Ammon's horn (tissue), 1 donor: Measurements from ENCODE around the gene ENPP3.
A peak's percentile ranks its signal among the peaks of the same experiment; 100 is the strongest.
"Not testable (repeated sequence)": the region's sequence is repeated elsewhere in the genome, so short reads cannot be mapped to it uniquely, and the experiment has no call there.

Source experiments
- DNase-seq: peaks from one replicate; pipeline ENCODE4 v3.0.0-alpha.2; 2016; ENCODE audit warnings: low spot score

Gene ENPP3

DNA sequence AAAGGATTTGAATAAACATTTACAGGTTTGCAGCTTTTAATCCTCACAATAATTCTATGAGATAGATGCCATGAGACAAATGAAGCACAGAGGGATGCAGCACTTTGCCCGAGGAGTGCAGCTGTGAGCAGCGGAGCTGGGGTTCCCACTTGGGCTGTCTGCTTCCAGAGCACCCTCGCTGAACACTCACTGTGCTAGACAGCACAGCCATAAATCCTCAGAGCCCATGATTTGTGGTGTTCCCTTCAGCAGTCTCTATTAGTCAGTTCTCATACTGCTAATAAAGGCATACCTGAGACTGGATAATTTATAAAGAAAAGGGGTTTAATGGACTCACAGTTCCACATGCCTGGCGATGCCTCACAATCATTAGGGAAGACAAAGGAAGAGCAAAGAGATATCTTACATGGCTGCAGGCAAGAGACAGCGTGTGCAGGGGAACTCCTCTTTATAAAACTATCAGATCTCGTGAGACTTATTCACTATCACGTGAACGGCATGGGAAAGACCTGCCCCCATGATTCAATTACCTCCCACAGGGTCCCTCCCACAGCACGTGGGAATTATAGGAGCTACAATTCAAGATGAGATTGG is 99.0 kb downstream of the ENPP3 start:
- DNase-seq: no peak

DNA sequence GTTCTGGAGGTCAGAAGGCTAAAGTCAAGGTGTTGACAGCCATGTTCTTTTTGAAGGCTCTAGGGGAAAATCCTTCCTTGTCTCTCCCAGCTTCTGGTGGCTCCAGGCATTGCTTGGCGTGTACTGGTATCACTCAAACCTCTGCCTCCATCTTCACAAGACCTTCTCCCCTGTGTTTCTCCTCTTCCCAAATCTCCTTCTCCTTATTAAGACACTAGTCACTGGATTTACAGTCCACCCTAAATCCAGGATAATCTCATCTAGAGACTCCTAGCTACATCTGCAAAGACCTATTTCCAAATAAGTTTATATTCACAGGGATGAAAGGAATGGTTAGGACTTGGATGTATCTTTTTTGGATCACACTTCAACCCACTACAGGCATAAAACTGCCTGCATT is 99.7 kb downstream of the ENPP3 start:
- no peak for DNase-seq

DNA sequence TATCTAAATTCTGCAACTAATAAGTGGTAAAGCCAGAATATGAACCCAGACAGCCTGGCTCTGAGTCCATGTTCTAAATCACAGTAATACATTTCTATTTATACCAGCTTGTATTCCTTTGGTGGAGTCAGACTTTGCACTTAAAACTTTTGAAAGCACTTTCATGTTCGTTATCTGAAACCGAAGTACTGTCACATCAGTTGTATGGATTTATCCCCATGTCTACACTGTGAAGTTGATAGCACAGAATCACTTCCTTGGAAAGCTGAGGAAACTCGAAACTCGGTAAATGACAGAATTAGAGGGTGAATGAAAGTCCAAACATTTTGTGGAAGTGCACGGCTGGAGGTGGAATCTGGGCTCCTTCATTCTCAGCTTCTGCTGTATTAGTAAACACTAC is 102.0 kb downstream of the ENPP3 start:
- DNase-seq: no peak

DNA sequence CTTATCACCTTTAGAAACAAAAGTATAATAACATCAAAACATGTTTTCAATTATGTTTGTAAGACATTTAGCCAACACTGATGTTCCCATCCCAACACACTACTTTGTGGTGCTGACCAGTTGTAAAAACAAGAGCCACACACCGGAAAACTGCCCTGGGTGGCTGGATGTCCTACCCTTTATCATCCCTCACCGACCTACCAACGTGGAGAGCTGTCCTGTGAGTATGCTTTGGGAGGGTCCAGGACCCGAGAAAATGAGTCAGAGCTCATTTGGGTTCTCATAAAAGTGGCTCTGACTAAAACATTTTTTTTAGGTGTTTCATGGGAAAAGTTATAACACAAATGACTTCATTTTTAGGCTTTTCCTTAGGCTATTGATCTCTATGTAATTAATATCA is 103.1 kb downstream of the ENPP3 start:
- DNase-seq: no peak

DNA sequence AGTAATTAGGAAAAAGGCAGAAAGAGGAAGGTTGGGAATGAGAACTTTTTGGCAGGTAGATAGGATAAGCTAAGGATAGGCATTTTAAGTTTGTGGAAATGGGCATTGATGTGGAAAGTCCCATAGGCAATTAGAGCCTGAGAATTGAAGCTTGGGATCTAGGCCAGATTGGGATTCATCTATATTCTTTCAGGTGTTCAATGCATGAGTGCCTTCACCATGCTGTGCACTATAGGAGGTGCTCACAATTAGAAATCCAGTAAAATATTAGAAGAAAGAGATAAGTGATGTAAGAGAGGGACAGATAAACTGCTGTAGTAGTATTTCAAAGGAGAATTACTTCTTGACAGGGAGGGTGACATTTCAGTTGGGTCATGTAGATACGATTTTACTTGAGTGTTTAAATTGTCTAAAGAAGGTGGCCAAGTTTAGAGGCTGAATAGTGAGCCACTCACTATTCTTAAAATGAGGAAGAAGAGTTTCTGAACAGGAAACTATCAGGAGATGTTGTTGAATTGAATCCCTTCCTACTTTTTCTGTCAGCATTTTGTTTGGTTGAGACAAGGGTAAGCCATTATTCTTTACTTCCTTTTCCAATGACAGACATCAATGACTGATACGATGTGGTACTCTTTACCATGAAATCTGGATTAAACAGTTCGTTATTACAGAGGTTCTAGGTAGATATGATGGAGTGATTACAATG is 104.7 kb downstream of the ENPP3 start:
- peak; percentile 10 for DNase-seq

DNA sequence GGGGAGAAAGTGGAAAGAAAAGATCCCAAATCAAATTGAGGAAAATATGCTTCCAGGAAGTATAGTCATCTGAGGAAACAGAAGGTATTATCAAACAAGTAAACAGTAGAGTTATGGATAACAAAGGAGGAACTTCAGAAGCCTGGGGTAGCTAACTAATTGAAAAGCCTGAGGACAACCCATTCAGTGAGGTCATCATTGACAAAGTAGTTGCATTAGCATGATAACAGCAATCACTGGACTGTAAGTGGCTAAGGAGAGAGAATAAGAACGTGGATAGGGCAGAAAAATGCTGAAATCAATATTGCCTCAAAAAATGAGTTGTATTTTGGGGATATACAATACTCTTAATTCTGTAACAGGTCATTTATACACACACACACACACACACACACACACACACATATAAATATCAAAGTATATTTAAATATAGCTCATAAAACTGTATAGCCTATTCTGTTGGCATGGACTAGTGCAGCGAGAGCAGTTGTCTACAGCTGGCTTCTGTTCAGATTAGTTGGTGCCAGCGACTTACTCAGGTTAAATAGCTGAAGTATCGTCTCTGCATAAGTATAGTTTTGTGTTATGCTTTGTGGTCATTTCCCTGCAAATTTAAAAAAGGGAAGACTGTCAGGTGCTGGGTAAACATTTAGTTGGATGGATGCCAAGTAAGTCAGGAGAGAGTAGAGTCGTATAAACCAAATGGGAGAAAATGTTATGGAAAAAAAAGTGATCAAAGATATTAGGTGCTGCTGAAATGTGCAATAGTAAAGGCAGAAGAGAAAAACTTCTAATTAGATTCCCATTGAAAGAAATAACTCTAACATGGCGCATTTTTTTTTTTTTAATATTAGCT is 107.6 kb downstream of the ENPP3 start:
- no peak for DNase-seq

DNA sequence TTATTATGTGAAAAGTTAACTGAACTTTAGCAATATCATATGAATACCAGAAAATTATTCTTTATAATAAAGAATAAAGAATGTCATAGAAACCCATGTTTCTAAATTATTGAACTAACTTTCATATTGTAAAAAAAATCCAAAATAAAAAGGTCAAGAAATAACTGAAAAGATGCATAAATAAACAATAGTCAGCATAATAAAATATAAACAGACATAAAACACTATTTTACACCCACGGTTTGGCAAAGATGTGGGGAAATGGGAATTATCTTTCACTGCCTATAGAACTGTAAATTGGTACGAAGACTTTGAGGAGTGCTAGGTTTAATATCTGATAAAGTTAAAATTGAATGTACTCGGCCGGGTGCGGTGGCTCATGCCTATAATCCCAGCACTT is 108.4 kb downstream of the ENPP3 start:
- no peak for DNase-seq

DNA sequence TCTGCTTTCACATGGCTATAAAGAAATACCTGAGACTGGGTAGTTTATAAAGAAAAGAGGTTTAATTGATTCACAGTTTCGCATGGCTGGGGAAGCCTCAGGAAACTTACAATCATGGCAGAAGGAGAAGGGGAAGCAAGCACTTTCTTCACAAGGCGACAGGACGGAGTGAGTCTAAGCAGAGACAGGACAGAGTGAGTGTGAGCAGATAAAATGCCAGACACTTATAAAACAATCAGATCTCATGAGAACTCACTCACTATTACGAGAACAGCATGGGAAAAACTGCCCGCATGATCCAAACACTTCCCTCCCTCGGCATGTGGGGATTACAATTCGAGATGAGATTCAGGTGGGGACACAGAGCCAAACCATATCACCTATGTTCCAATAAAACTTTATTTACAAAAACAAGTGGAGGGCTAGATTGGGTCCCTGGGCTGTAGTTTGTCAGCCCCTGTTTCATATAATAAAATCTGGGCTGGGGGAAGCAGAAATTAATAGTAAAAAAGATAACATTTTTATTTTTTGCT is 110.8 kb downstream of the ENPP3 start:
- DNase-seq: no peak

DNA sequence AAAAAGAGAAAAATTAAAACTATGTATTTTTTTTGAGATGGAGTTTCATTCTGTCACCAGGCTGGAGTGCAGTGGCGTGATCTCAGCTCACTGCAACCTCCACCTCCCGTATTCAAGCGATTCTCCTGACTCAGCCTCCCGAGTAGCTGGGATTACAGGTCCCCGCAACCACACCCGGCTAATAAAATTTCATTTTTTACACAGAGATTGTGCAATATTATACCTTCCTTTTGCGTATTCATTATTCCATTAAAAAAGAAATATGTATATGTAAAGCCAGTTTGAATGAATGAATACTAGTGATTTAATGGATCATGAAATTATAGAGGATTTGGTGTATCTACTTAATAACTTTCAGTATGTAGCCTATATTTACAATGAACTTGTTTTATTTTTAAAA is 111.9 kb downstream of the ENPP3 start:
- DNase-seq: no peak

DNA sequence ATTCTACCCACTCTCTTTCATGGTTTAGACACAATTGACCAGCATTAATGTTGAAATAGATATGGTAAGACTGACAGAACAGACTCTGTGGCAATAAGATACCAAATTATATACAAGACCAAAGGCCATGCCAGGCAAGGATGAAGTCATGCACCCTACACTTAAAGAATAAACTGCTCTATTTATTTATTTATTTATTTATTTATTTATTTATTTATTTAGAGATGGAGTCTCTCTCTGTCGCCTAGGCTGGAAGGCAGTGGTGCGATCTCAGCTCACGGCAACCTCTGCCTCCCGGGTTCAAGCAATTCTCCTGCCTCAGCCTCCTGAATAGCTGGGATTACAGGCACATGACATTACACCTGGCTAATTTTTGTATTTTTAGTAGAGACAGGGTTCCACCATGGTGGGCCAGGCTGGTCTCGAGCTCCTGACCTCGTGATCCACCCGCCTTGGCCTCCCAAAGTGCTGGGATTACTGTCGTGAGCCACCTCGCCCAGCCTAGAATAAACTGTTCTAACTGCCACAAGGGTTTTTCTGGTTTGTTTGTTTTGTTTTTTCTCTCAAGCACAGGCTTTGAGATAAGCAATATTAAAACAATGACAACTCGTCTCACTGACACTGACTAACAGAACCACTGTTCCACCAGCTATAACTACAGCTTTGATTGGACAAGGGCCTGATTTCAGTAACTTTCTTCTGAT is 114.1 kb downstream of the ENPP3 start:
- DNase-seq: not testable (repeated sequence)

DNA sequence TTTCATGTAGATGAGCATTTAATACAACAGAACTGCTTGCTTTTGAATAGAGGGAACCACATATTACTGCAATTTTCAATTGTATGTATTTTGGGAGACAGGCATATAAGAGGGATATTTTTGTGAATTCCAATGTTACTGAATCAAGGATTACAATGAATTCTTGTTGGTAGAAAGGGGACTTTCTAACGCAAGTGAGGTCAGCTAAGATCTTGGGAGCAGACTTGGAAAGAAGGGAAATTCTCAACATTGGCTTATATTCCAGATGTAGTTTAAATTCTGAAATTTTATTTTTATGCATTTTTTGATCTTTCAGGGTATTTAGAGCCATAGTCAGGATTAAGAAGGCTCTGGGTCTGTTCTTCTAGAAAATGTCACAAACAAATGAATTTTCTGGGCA is 117.0 kb downstream of the ENPP3 start:
- no peak for DNase-seq

DNA sequence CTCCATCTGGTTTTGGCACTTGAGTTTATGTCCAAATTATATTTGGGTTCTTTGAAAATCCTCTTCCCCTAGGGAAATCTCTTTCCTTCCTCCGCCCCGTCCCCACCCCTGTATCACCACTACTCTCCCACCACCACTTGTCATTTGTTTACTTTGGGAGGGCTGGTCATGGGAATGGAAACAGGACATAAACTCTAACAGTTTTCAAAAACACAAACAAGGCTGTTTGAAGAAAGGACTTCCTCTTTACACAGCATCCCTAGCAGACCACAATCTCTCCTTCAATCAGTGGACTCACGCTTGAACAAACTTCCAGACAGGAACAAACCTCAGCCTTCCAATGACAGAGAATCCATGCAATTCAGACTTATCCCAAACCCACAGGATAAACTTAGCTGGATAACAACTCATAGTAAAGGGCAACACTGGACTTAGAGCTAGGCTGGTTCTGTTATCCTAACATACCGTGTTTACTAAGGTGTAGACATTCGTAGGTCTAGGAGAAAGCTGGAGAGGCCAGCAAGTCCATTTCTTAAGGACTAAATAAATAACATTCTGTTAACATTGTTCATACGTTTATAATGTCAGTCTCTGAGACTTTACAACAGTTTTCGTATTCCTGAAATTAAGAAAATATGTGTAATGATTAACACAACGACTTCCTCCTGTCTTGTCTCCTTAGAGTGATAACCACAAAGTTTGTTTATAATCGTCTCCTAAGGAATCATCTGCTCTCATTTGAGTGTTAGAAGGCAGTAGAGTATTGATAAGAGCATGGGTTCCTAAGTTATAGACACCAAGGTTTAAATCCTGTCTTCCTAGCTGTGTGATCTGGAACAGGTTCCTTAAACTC is 117.8 kb downstream of the ENPP3 start:
- no peak for DNase-seq

DNA sequence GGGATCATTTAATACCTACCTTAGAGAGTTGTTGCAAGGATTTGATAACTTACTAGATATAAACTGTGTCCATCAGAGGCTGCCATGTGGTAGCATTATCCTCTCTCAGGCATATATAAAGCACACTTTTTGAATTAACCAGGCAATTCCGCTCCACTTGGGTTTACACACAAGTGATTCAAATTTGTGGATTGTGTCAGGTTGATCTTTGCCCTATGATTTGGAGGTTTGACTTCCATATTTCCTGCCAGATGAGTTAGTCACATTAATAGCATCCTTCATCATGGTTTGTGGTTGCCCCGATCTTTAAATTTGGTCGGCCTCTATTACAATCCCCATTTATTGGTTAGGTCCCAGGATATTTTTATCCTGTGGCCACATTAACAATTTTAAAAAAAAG is 118.5 kb downstream of the ENPP3 start:
- no peak for DNase-seq

DNA sequence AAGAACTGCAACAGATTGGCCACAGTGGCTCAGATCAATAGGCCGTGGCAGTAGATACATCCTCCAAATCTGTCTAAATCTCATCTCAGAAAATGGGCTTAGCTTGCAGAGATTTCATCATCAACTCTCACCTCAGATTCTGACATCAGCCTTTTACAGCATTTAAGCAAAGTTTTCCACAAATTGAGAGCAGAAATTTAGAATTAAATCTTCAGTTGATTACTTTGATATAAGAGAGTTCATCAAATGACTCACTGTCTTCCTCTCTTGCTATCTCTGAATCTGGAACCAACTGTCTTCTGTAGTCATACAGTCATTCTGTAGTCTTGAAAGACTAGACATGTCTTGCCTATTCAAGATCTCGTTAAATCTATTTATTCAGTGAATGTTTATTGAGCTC is 118.9 kb downstream of the ENPP3 start:
- DNase-seq: no peak

DNA sequence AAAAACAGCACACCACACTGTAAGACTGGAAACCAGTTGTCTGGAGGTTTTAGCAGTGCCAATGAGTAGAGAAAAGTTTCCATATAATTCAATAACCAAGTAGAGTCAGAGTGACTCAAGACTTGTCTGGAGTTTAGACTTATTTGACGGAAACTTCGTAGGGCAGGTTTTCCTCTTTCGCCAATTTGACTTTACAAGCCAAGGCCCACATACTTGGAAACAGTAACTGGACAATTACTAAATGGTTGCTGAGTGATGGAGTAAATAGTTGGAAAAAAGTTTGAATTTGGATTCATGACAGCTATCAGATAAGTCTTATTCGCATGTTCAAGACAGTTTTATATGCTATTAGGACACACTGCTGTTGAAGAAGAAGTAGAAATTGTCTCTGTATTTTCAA is 121.8 kb downstream of the ENPP3 start:
- DNase-seq: no peak

DNA sequence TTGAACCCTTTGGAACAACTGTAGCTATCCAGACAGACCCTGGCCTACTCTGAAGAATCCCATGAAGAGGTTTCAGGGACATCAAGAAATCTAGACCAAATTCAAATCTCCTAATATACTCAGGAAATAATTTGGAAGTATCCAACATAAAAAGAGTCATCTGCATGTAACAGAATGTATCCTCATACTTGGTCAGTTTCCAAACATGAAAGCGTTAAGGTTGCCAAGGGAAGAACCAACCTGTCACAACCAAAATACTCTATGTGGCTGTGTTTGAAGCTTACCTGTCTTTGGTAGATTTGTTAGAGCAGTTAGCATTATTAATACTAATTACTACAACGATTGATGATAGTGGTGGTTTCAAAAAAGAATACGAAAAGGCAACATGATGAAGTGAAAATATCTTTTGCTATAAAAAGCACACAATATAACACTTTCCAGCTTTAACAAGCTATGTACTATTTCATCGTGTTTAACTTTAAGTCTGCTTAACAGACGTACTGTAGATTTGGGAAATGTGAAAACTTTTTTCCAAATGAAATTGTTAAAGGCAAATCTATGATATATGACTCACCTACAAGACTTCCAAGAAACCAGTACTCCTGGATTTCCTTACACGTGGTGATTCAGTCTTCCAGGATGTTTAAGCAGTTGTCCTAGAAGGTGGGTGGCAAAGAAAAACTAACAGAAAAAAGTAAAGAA is 124.1 kb downstream of the ENPP3 start:
- no peak for DNase-seq

DNA sequence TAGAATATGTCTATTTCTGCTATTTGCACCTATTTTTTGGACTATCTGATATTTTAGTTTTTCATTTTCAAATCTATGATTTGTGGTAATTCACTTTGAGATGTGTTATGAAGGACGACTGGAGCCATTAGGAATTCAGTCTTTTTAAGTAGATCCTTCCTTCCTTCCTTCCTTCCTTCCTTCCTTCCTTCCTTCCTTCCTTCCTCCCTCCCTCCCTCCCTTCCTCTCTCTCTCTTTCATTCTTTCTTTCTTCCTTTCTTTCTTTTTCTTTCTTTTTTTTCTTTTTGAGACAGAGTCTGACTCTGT is 124.6 kb downstream of the ENPP3 start:
- DNase-seq: no peak

DNA sequence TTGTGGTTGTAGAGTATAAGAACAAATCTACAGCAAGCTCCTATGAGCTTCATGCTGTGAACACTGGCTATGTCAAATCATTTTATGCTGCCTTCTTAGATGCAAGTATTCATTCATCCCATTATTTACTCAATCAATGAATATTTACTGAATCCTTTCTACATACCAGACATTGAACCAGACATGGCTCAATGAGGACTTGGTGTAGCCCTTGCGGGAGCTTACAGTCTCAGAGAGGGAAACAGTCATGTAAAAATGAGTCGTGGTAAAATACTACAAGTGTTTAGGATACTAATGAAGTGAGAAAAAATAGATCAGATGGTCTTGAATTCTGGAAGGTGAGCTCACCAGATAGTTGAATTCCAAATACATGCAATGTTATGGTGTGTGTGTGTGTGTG is 125.9 kb downstream of the ENPP3 start:
- no peak for DNase-seq

DNA sequence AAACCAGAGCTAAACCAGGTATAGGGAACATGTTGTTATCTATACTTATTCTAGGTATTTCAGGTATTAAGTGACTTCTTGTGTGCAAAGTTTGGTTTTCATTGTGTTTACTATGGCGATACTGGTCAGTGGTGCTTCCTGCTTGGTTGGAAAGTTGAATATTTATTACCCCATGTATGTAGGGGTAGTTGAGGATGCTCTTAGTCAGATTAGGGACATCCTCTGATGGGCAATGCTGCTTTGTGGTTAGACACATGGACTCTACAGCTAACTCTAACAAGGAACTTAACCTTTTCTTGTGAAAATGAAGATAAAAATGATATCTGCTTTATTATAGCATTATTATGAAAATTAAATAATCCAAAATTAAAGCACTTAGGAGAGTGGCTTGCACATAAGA is 126.6 kb downstream of the ENPP3 start:
- DNase-seq: no peak

DNA sequence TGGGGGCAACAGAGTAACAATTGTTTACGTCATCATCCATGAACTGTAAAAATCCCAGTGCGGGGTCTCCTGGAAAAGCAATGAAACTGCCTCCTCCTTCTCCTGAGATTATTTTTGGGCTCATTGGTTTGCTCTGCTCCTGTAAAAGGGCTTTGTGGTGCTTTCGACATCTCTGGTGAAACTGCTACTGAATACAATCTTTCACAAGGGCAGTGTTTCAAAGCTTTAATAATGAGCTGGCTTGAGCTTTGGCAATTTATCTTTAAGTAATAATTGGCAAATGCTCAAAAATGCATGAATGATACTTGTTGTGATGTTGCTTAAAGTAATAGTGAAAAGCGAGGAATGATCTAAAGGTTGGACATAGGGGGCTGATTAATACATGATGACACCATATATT is 127.2 kb downstream of the ENPP3 start:
- no peak for DNase-seq
